ENCODE data around the gene TRPM1. TPM values are rescaled to one million over a fixed set of nuclear protein-coding genes. Genes with fewer than 3 reads are reported as not detected.

Gene TRPM1
- total RNA-seq, 1 donor from 2014 or later = not detected

DNA sequence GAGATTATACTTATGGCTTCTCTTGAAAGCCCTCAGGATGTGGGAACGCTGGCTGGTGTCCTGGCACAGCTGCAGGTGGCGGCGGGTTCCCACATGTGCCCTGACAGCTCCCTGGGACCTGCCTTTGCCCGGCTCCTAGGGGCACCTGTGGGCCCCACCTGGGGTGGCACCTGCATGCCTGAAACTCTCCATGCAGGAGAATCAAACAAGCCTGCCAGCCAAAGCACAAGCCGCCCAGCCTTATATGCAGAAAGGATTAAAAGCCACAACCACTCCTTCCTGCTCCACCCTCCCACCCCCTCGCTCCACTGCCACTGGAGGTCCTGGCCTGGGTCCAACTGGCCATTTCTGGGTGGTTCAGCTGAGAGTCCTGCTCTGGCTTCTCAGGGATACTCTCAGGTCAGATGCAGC lies 18.1 kb downstream of the TRPM1 start:
- no peak overlapping the region for H2AFZ ChIP-seq (ENCODE audit: low read depth, low read length)
- H4K20me1 ChIP-seq (ENCODE audit: insufficient read depth, low read length) = no peaks in the 10 kb centered on the region
- H3K4me1 ChIP-seq (ENCODE audit: insufficient read depth, low read length) = peaks cover 11% of the 10 kb centered on the region
- H3K4me3 Mint-ChIP-seq (ENCODE audit: unreplicated experiment) = no peak overlapping the region
- no peak overlapping the region for H3K4me3 ChIP-seq (ENCODE audit: insufficient read depth, low read depth, low read length)
- H3K36me3 ChIP-seq (ENCODE audit: insufficient read depth, low read length) = no peaks in the 10 kb centered on the region
- peaks cover 24% of the 10 kb centered on the region for H3K27me3 Mint-ChIP-seq (ENCODE audit: low read depth, unreplicated experiment)
- peaks cover 14% of the 10 kb centered on the region for H3K4me1 Mint-ChIP-seq (ENCODE audit: low read depth, unreplicated experiment)
- H3K9ac ChIP-seq (ENCODE audit: low read length) = no peak overlapping the region
- H3K27me3 ChIP-seq (ENCODE audit: insufficient read depth, low read length) = peaks cover 2% of the 10 kb centered on the region
- no peaks in the 10 kb centered on the region for H3K9me3 ChIP-seq (ENCODE audit: insufficient read depth, low read depth, low read length)
- no peak overlapping the region for H3K4me2 ChIP-seq (ENCODE audit: low read length)
- H3K27ac Mint-ChIP-seq (ENCODE audit: unreplicated experiment) = no peak overlapping the region
- H3K27ac ChIP-seq (ENCODE audit: low read depth, low read length) = no peak overlapping the region
- FAIRE-seq (no peak), DNase-seq (ENCODE audit: low read depth) (no peak)
- H3K36me3 Mint-ChIP-seq (ENCODE audit: low read depth, unreplicated experiment) = no peaks in the 10 kb centered on the region
- TF ChIP-seq, protein P1, sequence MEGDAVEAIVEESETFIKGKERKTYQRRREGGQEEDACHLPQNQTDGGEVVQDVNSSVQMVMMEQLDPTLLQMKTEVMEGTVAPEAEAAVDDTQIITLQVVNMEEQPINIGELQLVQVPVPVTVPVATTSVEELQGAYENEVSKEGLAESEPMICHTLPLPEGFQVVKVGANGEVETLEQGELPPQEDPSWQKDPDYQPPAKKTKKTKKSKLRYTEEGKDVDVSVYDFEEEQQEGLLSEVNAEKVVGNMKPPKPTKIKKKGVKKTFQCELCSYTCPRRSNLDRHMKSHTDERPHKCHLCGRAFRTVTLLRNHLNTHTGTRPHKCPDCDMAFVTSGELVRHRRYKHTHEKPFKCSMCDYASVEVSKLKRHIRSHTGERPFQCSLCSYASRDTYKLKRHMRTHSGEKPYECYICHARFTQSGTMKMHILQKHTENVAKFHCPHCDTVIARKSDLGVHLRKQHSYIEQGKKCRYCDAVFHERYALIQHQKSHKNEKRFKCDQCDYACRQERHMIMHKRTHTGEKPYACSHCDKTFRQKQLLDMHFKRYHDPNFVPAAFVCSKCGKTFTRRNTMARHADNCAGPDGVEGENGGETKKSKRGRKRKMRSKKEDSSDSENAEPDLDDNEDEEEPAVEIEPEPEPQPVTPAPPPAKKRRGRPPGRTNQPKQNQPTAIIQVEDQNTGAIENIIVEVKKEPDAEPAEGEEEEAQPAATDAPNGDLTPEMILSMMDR (IDR thresholded peaks at IDR 0.05; ENCODE audit: insufficient read depth, low read depth, low read length) = no peak
- TF ChIP-seq EZH2 (IDR thresholded peaks at IDR 0.05; ENCODE audit: insufficient read depth, low read length) = no peak
- peaks cover 5% of the 10 kb centered on the region for H3K9me3 Mint-ChIP-seq (ENCODE audit: unreplicated experiment)
- H3K79me2 ChIP-seq (ENCODE audit: insufficient read depth, low read length) = no peaks in the 10 kb centered on the region

DNA sequence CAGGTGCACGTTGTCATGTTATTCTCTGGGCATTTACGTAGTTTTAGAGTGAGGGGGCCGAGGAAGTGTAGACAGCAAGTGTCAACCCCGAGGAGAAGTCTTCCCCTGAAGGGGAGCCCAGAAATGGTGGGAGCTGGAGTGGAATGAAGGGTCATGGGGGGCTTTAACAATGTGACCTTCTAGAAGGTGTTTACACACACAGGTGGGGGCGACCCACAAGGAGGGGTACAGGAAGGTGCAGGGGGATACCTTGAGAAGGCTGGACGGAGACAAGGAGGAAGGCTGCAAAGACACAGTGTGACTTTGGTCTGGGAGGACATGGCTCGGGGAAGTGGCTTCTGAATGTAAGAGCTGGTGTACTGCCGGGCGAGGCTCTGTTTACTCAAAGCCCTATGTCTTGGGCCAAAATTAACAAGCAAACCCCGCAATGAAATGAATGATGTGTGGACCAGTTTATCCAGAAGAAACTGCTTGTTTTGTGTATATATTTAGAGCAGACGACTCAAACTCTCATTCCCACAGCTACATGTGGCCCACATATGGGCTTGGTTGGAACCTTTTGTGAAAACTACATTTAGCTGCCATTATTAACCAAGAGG lies 18.7 kb downstream of the TRPM1 start:
- no peak overlapping the region for H3K4me3 Mint-ChIP-seq (ENCODE audit: unreplicated experiment)
- Histone ChIP-seq H3K4me1 (ENCODE audit: insufficient read depth, low read length) (peaks cover 11% of the 10 kb centered on the region), H3K4me3 (ENCODE audit: insufficient read depth, low read depth, low read length) (no peak overlapping the region), H2AFZ (ENCODE audit: low read depth, low read length) (no peak overlapping the region), H3K4me2 (ENCODE audit: low read length) (no peak overlapping the region), H4K20me1 (ENCODE audit: insufficient read depth, low read length) (no peaks in the 10 kb centered on the region), H3K27ac (ENCODE audit: low read depth, low read length) (no peak overlapping the region), H3K79me2 (ENCODE audit: insufficient read depth, low read length) (no peaks in the 10 kb centered on the region), H3K9ac (ENCODE audit: low read length) (no peak overlapping the region), H3K36me3 (ENCODE audit: insufficient read depth, low read length) (no peaks in the 10 kb centered on the region), H3K9me3 (ENCODE audit: insufficient read depth, low read depth, low read length) (no peaks in the 10 kb centered on the region), H3K27me3 (ENCODE audit: insufficient read depth, low read length) (peaks cover 2% of the 10 kb centered on the region)
- H3K27ac Mint-ChIP-seq (ENCODE audit: unreplicated experiment) = no peak overlapping the region
- TF ChIP-seq, protein P1 (IDR thresholded peaks at IDR 0.05; ENCODE audit: insufficient read depth, low read depth, low read length) = no peak
- no peak for TF ChIP-seq EZH2 (IDR thresholded peaks at IDR 0.05; ENCODE audit: insufficient read depth, low read length)
- H3K4me1 Mint-ChIP-seq (ENCODE audit: low read depth, unreplicated experiment) = peaks cover 14% of the 10 kb centered on the region
- peaks cover 24% of the 10 kb centered on the region for H3K27me3 Mint-ChIP-seq (ENCODE audit: low read depth, unreplicated experiment)
- DNase-seq (ENCODE audit: low read depth) = no peak
- no peak for FAIRE-seq
- H3K36me3 Mint-ChIP-seq (ENCODE audit: low read depth, unreplicated experiment) = no peaks in the 10 kb centered on the region
- H3K9me3 Mint-ChIP-seq (ENCODE audit: unreplicated experiment) = peaks cover 5% of the 10 kb centered on the region

GRCh38 chr15:31081588-31082250 lies 19.8 kb downstream of the TRPM1 start:
- Histone ChIP-seq H2AFZ (ENCODE audit: low read depth, low read length) (no peak overlapping the region), H3K9me3 (ENCODE audit: insufficient read depth, low read depth, low read length) (no peaks in the 10 kb centered on the region), H3K4me2 (ENCODE audit: low read length) (no peak overlapping the region), H3K36me3 (ENCODE audit: insufficient read depth, low read length) (no peaks in the 10 kb centered on the region), H3K9ac (ENCODE audit: low read length) (no peak overlapping the region), H3K4me3 (ENCODE audit: insufficient read depth, low read depth, low read length) (no peak overlapping the region), H3K27me3 (ENCODE audit: insufficient read depth, low read length) (peaks cover 2% of the 10 kb centered on the region), H3K4me1 (ENCODE audit: insufficient read depth, low read length) (peaks cover 11% of the 10 kb centered on the region), H3K79me2 (ENCODE audit: insufficient read depth, low read length) (no peaks in the 10 kb centered on the region), H3K27ac (ENCODE audit: low read depth, low read length) (no peak overlapping the region), H4K20me1 (ENCODE audit: insufficient read depth, low read length) (no peaks in the 10 kb centered on the region)
- no peak overlapping the region for H3K27ac Mint-ChIP-seq (ENCODE audit: unreplicated experiment)
- H3K27me3 Mint-ChIP-seq (ENCODE audit: low read depth, unreplicated experiment) = peaks cover 24% of the 10 kb centered on the region
- no peaks in the 10 kb centered on the region for H3K36me3 Mint-ChIP-seq (ENCODE audit: low read depth, unreplicated experiment)
- TF ChIP-seq, protein P1 (IDR thresholded peaks at IDR 0.05; ENCODE audit: insufficient read depth, low read depth, low read length) = no peak
- TF ChIP-seq EZH2 (IDR thresholded peaks at IDR 0.05; ENCODE audit: insufficient read depth, low read length) = no peak
- H3K4me1 Mint-ChIP-seq (ENCODE audit: low read depth, unreplicated experiment) = peaks cover 14% of the 10 kb centered on the region
- H3K4me3 Mint-ChIP-seq (ENCODE audit: unreplicated experiment) = no peak overlapping the region
- no peak for DNase-seq (ENCODE audit: low read depth)
- H3K9me3 Mint-ChIP-seq (ENCODE audit: unreplicated experiment) = no peaks in the 10 kb centered on the region
- FAIRE-seq = no peak

Data from astrocyte (in vitro differentiated cells and primary cell).